Ishikawa (cell line): ENCODE measurements around the gene PPP1R9B.

Experiments
- CEBPB ChIP-seq: IDR thresholded peaks from 2 replicates; pipeline ENCODE4 v1.6.1; 2012
- CREB1 ChIP-seq: IDR thresholded peaks from 2 replicates; pipeline ENCODE4 v1.6.1; 2012; ENCODE audit warnings: low read depth
- EGR1 ChIP-seq: IDR thresholded peaks from 2 replicates; pipeline ENCODE4 v1.6.1; 2012
- EP300 ChIP-seq: IDR thresholded peaks from 2 replicates; pipeline ENCODE4 v1.6.1; 2012; ENCODE audit warnings: borderline replicate concordance
- FOXM1 ChIP-seq: IDR thresholded peaks from 2 replicates; pipeline ENCODE4 v1.6.1; 2012; ENCODE audit warnings: low read depth, borderline replicate concordance
- MAX ChIP-seq: IDR thresholded peaks from 2 replicates; pipeline ENCODE4 v1.6.1; 2012
- NFIC ChIP-seq: IDR thresholded peaks from 2 replicates; pipeline ENCODE4 v1.6.1; 2012
- RAD21 ChIP-seq: IDR thresholded peaks from 2 replicates; pipeline ENCODE4 v1.6.1; 2012; ENCODE audit warnings: low read depth
- REST ChIP-seq: IDR thresholded peaks from 2 replicates; pipeline ENCODE4 v1.6.1; 2012; ENCODE audit warnings: low read depth, mild to moderate bottlenecking
- TAF1 ChIP-seq: IDR thresholded peaks from 2 replicates; pipeline ENCODE4 v1.6.1; 2012; ENCODE audit warnings: low read depth, mild to moderate bottlenecking
- TCF12 ChIP-seq: IDR thresholded peaks from 2 replicates; pipeline ENCODE4 v1.6.1; 2012; ENCODE audit warnings: low read depth
- TEAD4 ChIP-seq: IDR thresholded peaks from 2 replicates; pipeline ENCODE4 v1.6.1; 2012
- USF1 ChIP-seq: IDR thresholded peaks from 2 replicates; pipeline ENCODE4 v1.6.1; 2012
- YY1 ChIP-seq: IDR thresholded peaks from 2 replicates; pipeline ENCODE4 v1.6.1; 2012; ENCODE audit warnings: low read depth
- ZBTB7A ChIP-seq: IDR thresholded peaks from 2 replicates; pipeline ENCODE4 v1.6.1; 2012; ENCODE audit warnings: low read depth

The PPP1R9B gene

GRCh38 chr17:50190293-50190602 lies 39.8 kb upstream of the PPP1R9B start:
- TF ChIP-seq TAF1 = no peak
- TF ChIP-seq TEAD4 = no peak
- no peak for TF ChIP-seq YY1
- TF ChIP-seq NFIC = no peak
- TF ChIP-seq ZBTB7A = no peak
- no peak for TF ChIP-seq EGR1
- TF ChIP-seq USF1 = no peak
- TF ChIP-seq CREB1 = no peak

GRCh38 chr17:50189550-50190292 lies 39.2 kb upstream of the PPP1R9B start:
- TF ChIP-seq EP300 = no peak
- no peak for TF ChIP-seq TCF12
- TF ChIP-seq CREB1 = no peak
- TF ChIP-seq RAD21 = no peak
- TF ChIP-seq TEAD4 = no peak
- TF ChIP-seq YY1 = no peak
- TF ChIP-seq MAX = no peak
- TF ChIP-seq TAF1 = no peak
- no peak for TF ChIP-seq ZBTB7A
- no peak for TF ChIP-seq CEBPB
- TF ChIP-seq USF1 = no peak
- no peak for TF ChIP-seq NFIC
- no peak for TF ChIP-seq EGR1
- no peak for TF ChIP-seq FOXM1

GRCh38 chr17:50188921-50189549 lies 38.6 kb upstream of the PPP1R9B start:
- no peak for TF ChIP-seq CREB1
- TF ChIP-seq EGR1 = no peak
- no peak for TF ChIP-seq YY1

GRCh38 chr17:50188531-50188920 lies 38.0 kb upstream of the PPP1R9B start:
- TF ChIP-seq YY1 (no peak), EP300 (no peak), FOXM1 (no peak), TCF12 (no peak), RAD21 (no peak), TAF1 (no peak)

GRCh38 chr17:50187751-50188530 lies 37.5 kb upstream of the PPP1R9B start:
- no peak for TF ChIP-seq ZBTB7A
- TF ChIP-seq FOXM1 = no peak
- no peak for TF ChIP-seq TEAD4
- TF ChIP-seq NFIC = no peak
- TF ChIP-seq YY1 = no peak
- TF ChIP-seq EP300 = no peak
- TF ChIP-seq RAD21 = no peak
- no peak for TF ChIP-seq TAF1

- TF ChIP-seq REST (no peak), MAX (no peak), TCF12 (no peak), EP300 (no peak), EGR1 (no peak), ZBTB7A (no peak), CEBPB (no peak), CREB1 (no peak), YY1 (no peak), RAD21 (no peak), TAF1 (no peak), NFIC (no peak), USF1 (no peak), TEAD4 (no peak), FOXM1 (no peak)
Observed at GRCh38 chr17:50187394-50187725, 36.9 kb upstream of the PPP1R9B start.
